ENCODE data around the gene MRTO4. TPM values are rescaled to one million over a fixed set of nuclear protein-coding genes. Genes with fewer than 3 reads are reported as not detected.

The MRTO4 gene
- polyA plus RNA-seq, 3 donors: 4.9 to 8.7 (median 8.4) TPM

DNA sequence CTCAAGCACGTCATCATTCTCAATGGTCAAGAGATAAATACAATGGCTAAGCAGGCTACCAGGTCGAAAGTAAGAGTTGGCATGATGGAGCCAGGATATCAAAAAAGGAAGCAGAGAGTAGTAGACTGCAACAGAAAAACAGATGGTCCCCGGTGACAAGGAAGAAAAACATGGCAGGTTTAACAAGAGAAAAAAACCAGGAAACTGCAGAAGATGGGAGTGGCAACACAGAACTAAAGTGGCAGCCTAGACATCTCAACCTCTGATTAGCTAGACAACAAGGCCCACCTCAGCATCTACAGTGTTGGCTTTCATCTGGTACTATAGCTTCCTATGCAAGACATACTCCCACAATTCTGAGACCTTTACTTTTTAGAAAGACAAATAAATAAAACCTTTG lies 44.7 kb upstream of the MRTO4 start:
- peaks cover 34 to 47% of the 10 kb centered on the region in 2 donors for H3K4me1 ChIP-seq (ENCODE audit: control insufficient read depth in 1 of 2, insufficient read depth in 2 of 2, low read length in 2 of 2)
- WGBS (ENCODE audit: insufficient coverage): 29% methylated on average over 3 of the region's 3 CpGs

DNA sequence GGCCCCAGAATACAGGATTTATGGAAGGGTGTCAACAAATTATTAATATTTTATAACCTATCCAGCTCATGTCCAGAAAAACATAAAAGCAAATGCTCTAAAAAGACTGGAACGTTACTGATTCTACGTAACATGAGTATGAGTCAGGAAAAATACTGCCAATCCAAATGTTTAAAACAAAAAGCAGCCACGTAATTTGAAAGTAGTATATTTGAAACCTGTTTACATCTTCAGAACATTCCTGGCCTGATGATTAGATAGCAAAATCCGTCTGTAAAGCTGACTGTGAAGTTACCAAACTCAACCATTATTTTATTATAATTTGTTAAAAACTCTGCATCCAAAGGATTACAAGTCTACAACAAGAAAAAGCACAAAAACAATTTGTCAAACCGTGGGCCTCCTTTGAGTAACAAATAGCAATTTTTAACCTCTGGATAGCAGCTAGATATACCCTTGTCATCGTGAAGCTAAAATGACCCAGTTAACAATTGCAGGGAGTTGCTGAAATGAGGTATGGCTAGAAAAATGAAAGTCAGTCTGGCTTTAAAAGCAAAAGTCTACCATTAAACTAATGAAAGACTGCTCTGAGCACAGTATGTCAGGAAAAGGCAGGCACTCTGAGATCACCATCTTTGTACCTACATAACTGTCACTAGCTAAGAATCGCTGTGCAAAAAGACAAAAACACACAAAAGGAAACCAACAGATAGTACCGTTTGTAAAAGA lies 42.7 kb upstream of the MRTO4 start:
- Mint-ChIP-seq H3K4me3 (peak overlapping the region; percentile 93 to 99), H3K27ac (peak overlapping the region; percentile 91 to 100 (median 99)), H3K4me1 (peaks cover 59% of the 10 kb centered on the region), H3K9me3 (no peaks in the 10 kb centered on the region), H3K36me3 (peaks cover 11 to 18% of the 10 kb centered on the region in 2 donors), H3K27me3 (ENCODE audit: low read depth in 3 of 3) (peaks cover 0 to 1% (median 0%) of the 10 kb centered on the region in 3 donors)
- Histone ChIP-seq H4K20me1 (ENCODE audit: insufficient read depth, low read length) (peaks cover 48% of the 10 kb centered on the region), H3K36me3 (replicated peaks in 1 of 2; ENCODE audit: control insufficient read depth in 1 of 2, insufficient read depth in 2 of 2, low read length in 2 of 2) (peaks cover 4 to 8% of the 10 kb centered on the region in 2 donors), H3K27ac (ENCODE audit: low read depth in 1 of 2, low read length in 2 of 2) (peak overlapping the region; percentile 94 to 99), H3K4me3 (replicated peaks in 1 of 3; ENCODE audit: low read depth in 2 of 3, low read length in 3 of 3) (peak overlapping the region; percentile 83 to 98 (median 96)), H3K79me2 (ENCODE audit: insufficient read depth, low read length) (peaks cover 99% of the 10 kb centered on the region), H3K9me3 (replicated peaks in 1 of 2; ENCODE audit: control insufficient read depth in 1 of 2, insufficient read depth in 1 of 2, low read length in 2 of 2) (no peaks in the 10 kb centered on the region), H3K9ac (ENCODE audit: insufficient read depth, low read length, poor library complexity, severe bottlenecking) (peak overlapping the region; percentile 98), H2AFZ (ENCODE audit: insufficient read depth, low read depth, low read length, poor library complexity, severe bottlenecking) (no peak overlapping the region), H3K27me3 (ENCODE audit: control insufficient read depth in 2 of 2, insufficient read depth in 2 of 2, low read length in 2 of 2) (no peaks in the 10 kb centered on the region), H3K4me2 (replicated peaks; ENCODE audit: extremely low read depth, low read length, poor library complexity, severe bottlenecking) (peak overlapping the region; percentile 91), H3K4me1 (ENCODE audit: control insufficient read depth in 1 of 2, insufficient read depth in 2 of 2, low read length in 2 of 2) (peaks cover 34 to 53% of the 10 kb centered on the region in 2 donors)
- TF ChIP-seq, protein P1, sequence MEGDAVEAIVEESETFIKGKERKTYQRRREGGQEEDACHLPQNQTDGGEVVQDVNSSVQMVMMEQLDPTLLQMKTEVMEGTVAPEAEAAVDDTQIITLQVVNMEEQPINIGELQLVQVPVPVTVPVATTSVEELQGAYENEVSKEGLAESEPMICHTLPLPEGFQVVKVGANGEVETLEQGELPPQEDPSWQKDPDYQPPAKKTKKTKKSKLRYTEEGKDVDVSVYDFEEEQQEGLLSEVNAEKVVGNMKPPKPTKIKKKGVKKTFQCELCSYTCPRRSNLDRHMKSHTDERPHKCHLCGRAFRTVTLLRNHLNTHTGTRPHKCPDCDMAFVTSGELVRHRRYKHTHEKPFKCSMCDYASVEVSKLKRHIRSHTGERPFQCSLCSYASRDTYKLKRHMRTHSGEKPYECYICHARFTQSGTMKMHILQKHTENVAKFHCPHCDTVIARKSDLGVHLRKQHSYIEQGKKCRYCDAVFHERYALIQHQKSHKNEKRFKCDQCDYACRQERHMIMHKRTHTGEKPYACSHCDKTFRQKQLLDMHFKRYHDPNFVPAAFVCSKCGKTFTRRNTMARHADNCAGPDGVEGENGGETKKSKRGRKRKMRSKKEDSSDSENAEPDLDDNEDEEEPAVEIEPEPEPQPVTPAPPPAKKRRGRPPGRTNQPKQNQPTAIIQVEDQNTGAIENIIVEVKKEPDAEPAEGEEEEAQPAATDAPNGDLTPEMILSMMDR (IDR thresholded peaks at IDR 0.05): no peak
- intact Hi-C loops (cut with micrococcal nuclease): loop anchor here in 1 of 2 donors (5.0 to 10.0 kb wide), 2 partner anchors 103 to 304 kb away; partner anchors contain the start of genes AKR7A2, ALDH4A1 and SLC66A1
- WGBS (ENCODE audit: insufficient coverage): 20% methylated on average over 2 of the region's 8 CpGs
- no peak for DNase-seq

More for the DNA sequence above, 44.7 kb upstream of the MRTO4 start:
- H3K4me3 Mint-ChIP-seq: no peak overlapping the region
- no peak overlapping the region for H3K9ac ChIP-seq (ENCODE audit: insufficient read depth, low read length, poor library complexity, severe bottlenecking)
- H3K27me3 Mint-ChIP-seq (ENCODE audit: low read depth in 3 of 3): peaks cover 0 to 2% (median 0%) of the 10 kb centered on the region in 3 donors
- no peak overlapping the region for H2AFZ ChIP-seq (ENCODE audit: insufficient read depth, low read depth, low read length, poor library complexity, severe bottlenecking)
- no peaks in the 10 kb centered on the region for H3K9me3 ChIP-seq (replicated peaks in 1 of 2; ENCODE audit: control insufficient read depth in 1 of 2, insufficient read depth in 1 of 2, low read length in 2 of 2)
- H3K4me3 ChIP-seq (replicated peaks in 1 of 3; ENCODE audit: low read depth in 2 of 3, low read length in 3 of 3): no peak overlapping the region
- intact Hi-C loops (cut with micrococcal nuclease): loop anchor here in 1 of 2 donors (5.0 to 10.0 kb wide), 2 partner anchors 105 to 302 kb away; partner anchors contain the start of genes AKR7A2, ALDH4A1 and SLC66A1
- H3K27me3 ChIP-seq (ENCODE audit: control insufficient read depth in 2 of 2, insufficient read depth in 2 of 2, low read length in 2 of 2): no peaks in the 10 kb centered on the region
- H3K9me3 Mint-ChIP-seq: no peaks in the 10 kb centered on the region
- H3K4me2 ChIP-seq (replicated peaks; ENCODE audit: extremely low read depth, low read length, poor library complexity, severe bottlenecking): no peak overlapping the region
- TF ChIP-seq, protein P1 (IDR thresholded peaks at IDR 0.05): no peak
- peaks cover 0 to 4% of the 10 kb centered on the region in 2 donors for H3K36me3 ChIP-seq (replicated peaks in 1 of 2; ENCODE audit: control insufficient read depth in 1 of 2, insufficient read depth in 2 of 2, low read length in 2 of 2)
- H3K36me3 Mint-ChIP-seq: peaks cover 6 to 9% of the 10 kb centered on the region in 2 donors
- H3K27ac Mint-ChIP-seq: peak overlapping the region; percentile 2 to 60 (median 28)
- peaks cover 67% of the 10 kb centered on the region for H4K20me1 ChIP-seq (ENCODE audit: insufficient read depth, low read length)
- no peak for DNase-seq
- peaks cover 52% of the 10 kb centered on the region for H3K4me1 Mint-ChIP-seq
- peaks cover 99% of the 10 kb centered on the region for H3K79me2 ChIP-seq (ENCODE audit: insufficient read depth, low read length)
- H3K27ac ChIP-seq (ENCODE audit: low read depth in 1 of 2, low read length in 2 of 2): no peak overlapping the region

All from CD14-positive monocyte (primary cell).